Ramos (cell line): ENCODE measurements around the gene ADK.

ENCODE experiments used
- in situ Hi-C: fragments of 300-500 bp; cut with MboI; formaldehyde crosslinking; loops from one replicate; pipeline ENCODE4 v1.14.3; 2022; ENCODE audit warnings: low sequenced_read_pairs; ENCODE audit not compliant: unreplicated experiment

The ADK gene

GRCh38 chr10:74227697-74228424 is 76.8 kb downstream of the ADK start:
- in situ Hi-C loops = no loop called here

- in situ Hi-C loops = no loop called here
Observed at GRCh38 chr10:74231375-74231774, 80.4 kb downstream of the ADK start.

GRCh38 chr10:74233281-74233680 is 82.3 kb downstream of the ADK start:
- in situ Hi-C loops = no loop called here

GRCh38 chr10:74234569-74234968 is 83.5 kb downstream of the ADK start:
- in situ Hi-C loops = no loop called here

GRCh38 chr10:74238031-74238431 is 87.0 kb downstream of the ADK start:
- in situ Hi-C loops = no loop called here

GRCh38 chr10:74238516-74238915 is 87.5 kb downstream of the ADK start:
- in situ Hi-C loops = no loop called here

GRCh38 chr10:74243067-74243466 is 92.0 kb downstream of the ADK start:
- in situ Hi-C loops = no loop called here

- in situ Hi-C loops = no loop called here
Observed at GRCh38 chr10:74244097-74244685, 93.2 kb downstream of the ADK start.

- in situ Hi-C loops = no loop called here
Observed at GRCh38 chr10:74244807-74245206, 93.8 kb downstream of the ADK start.

GRCh38 chr10:74246495-74246894 is 95.5 kb downstream of the ADK start:
- in situ Hi-C loops = no loop called here

- in situ Hi-C loops = loop anchor here (25.0 kb wide), 1 partner anchor 987 kb away; the partner anchor contains the start of gene COMTD1
Observed at GRCh38 chr10:74249865-74250264, 98.8 kb downstream of the ADK start.

- in situ Hi-C loops = loop anchor here (25.0 kb wide), 1 partner anchor 982 kb away; the partner anchor contains the start of gene COMTD1
Observed at GRCh38 chr10:74255214-74255613, 104.2 kb downstream of the ADK start.

GRCh38 chr10:74255888-74256357 is 104.9 kb downstream of the ADK start:
- in situ Hi-C loops = loop anchor here (25.0 kb wide), 1 partner anchor 981 kb away; the partner anchor contains the start of gene COMTD1

GRCh38 chr10:74262856-74263255 is 111.8 kb downstream of the ADK start:
- in situ Hi-C loops = loop anchor here (10.0 to 25.0 kb wide), 2 partner anchors 762 to 974 kb away; partner anchors contain the start of gene COMTD1

GRCh38 chr10:74263996-74264395 is 113.0 kb downstream of the ADK start:
- in situ Hi-C loops = loop anchor here (10.0 to 25.0 kb wide), 2 partner anchors 761 to 973 kb away; partner anchors contain the start of gene COMTD1

GRCh38 chr10:74272288-74272687 is 121.3 kb downstream of the ADK start:
- in situ Hi-C loops = loop anchor here (25.0 kb wide), 1 partner anchor 965 kb away; the partner anchor contains the start of gene COMTD1

- in situ Hi-C loops = no loop called here
Observed at GRCh38 chr10:74275755-74276290, 124.8 kb downstream of the ADK start.

- in situ Hi-C loops = no loop called here
Observed at GRCh38 chr10:74276416-74276815, 125.4 kb downstream of the ADK start.

GRCh38 chr10:74282151-74282847 is 131.3 kb downstream of the ADK start:
- in situ Hi-C loops = no loop called here

- in situ Hi-C loops = no loop called here
Observed at GRCh38 chr10:74282848-74283210, 131.8 kb downstream of the ADK start.

- in situ Hi-C loops = no loop called here
Observed at GRCh38 chr10:74289188-74289587, 138.2 kb downstream of the ADK start.
